Mucosa of rectum (tissue), 2 donors: ENCODE measurements around the gene ALMS1.

ENCODE experiments used
- H3K27ac ChIP-seq, 2 donors: one replicate each; pipeline ENCODE4 v1.7.0; 2013; ENCODE audit warnings: inconsistent platforms in 2 of 2, low read depth in 2 of 2, low read length in 2 of 2
- H3K27me3 ChIP-seq, 2 donors: one replicate each; pipeline ENCODE4 v1.7.0; 2013; ENCODE audit warnings: low read length in 2 of 2; ENCODE audit not compliant: control insufficient read depth in 2 of 2, insufficient read depth in 2 of 2
- H3K36me3 ChIP-seq, 2 donors: one replicate each; pipeline ENCODE4 v1.7.0; 2013; ENCODE audit warnings: low read length in 2 of 2; ENCODE audit not compliant: control insufficient read depth in 2 of 2, insufficient read depth in 2 of 2
- H3K4me1 ChIP-seq, 2 donors: one replicate each; pipeline ENCODE4 v1.7.0; 2013; ENCODE audit warnings: low read length in 2 of 2, mild to moderate bottlenecking in 1 of 2; ENCODE audit not compliant: control insufficient read depth in 2 of 2, insufficient read depth in 2 of 2
- H3K4me3 ChIP-seq, 2 donors: one replicate each; pipeline ENCODE4 v1.7.0; 2013; ENCODE audit warnings: low read length in 2 of 2
- H3K9ac ChIP-seq, 2 donors: one replicate each; pipeline ENCODE4 v1.7.0; 2013; ENCODE audit warnings: low read length in 2 of 2, low read depth in 1 of 2, mild to moderate bottlenecking in 1 of 2
- H3K9me3 ChIP-seq, 2 donors: one replicate each; pipeline ENCODE4 v1.7.0; 2013; ENCODE audit warnings: low read length in 2 of 2; ENCODE audit not compliant: control insufficient read depth in 2 of 2
- donor health status: healthy.
- donor health status: Normal muscosa, but diverticular disease.

Gene ALMS1

GRCh38 chr2:73368781-73369180 lies 16.9 kb upstream of the ALMS1 start:
- Histone ChIP-seq H3K9ac (no peak overlapping the region), H3K9me3 (peaks cover 0 to 3% of the 10 kb centered on the region in 2 donors), H3K27me3 (no peaks in the 10 kb centered on the region), H3K27ac (no peak overlapping the region), H3K4me3 (no peak overlapping the region), H3K36me3 (no peaks in the 10 kb centered on the region), H3K4me1 (no peaks in the 10 kb centered on the region)

GRCh38 chr2:73370348-73370747 lies 15.3 kb upstream of the ALMS1 start:
- peaks cover 0 to 3% of the 10 kb centered on the region in 2 donors for H3K9me3 ChIP-seq
- H3K4me1 ChIP-seq = no peaks in the 10 kb centered on the region
- H3K27me3 ChIP-seq = peaks cover 0 to 4% of the 10 kb centered on the region in 2 donors
- H3K27ac ChIP-seq = no peak overlapping the region
- H3K36me3 ChIP-seq = no peaks in the 10 kb centered on the region
- H3K4me3 ChIP-seq = no peak overlapping the region
- no peak overlapping the region for H3K9ac ChIP-seq

GRCh38 chr2:73373344-73373743 lies 12.3 kb upstream of the ALMS1 start:
- Histone ChIP-seq H3K4me1 (no peaks in the 10 kb centered on the region), H3K27ac (no peak overlapping the region), H3K36me3 (no peaks in the 10 kb centered on the region), H3K4me3 (no peak overlapping the region), H3K9me3 (peaks cover 0 to 2% of the 10 kb centered on the region in 2 donors), H3K27me3 (peaks cover 0 to 4% of the 10 kb centered on the region in 2 donors), H3K9ac (no peak overlapping the region)

DNA sequence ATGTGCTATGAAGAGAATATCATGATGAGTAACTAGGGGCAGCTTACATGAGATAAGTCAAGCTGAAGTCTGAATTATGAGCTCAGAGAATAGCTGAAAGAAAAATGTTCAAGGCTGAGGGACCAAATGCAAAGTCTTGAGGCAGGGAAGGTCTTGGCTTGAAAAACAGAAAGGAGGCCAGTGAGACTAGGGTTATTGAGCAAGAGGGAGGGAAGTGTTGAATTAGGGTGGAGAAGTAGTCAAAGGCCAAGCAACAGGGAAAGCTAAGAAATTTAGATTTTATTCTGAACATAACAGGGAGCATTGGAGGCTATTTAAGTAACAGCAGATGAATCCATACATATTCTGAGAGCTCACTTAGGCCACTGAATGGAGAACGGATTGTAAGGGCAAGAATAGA lies 11.4 kb upstream of the ALMS1 start:
- Histone ChIP-seq H3K27me3 (peaks cover 0 to 4% of the 10 kb centered on the region in 2 donors), H3K4me1 (no peaks in the 10 kb centered on the region), H3K4me3 (no peak overlapping the region), H3K36me3 (no peaks in the 10 kb centered on the region), H3K27ac (no peak overlapping the region), H3K9me3 (peaks cover 0 to 2% of the 10 kb centered on the region in 2 donors), H3K9ac (no peak overlapping the region)

DNA sequence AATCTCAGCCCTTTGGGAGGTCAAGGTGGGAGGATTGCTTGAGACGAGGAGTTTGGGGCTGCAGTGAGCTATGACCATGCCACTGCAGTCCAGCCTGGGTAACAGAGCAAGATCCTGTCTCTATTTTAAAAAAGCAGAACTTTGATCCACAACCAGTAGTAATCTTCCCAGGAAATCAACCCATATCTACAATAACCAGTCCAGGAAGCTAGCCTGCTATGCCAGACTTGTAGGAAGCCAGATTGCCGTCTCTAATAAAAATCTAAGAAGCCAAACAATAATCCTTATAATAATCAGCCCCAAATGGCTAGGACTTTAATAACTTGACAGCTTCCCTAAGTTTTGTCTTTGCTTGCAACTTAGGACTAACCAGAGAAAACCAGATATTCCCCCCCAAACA lies 9.0 kb upstream of the ALMS1 start:
- Histone ChIP-seq H3K4me3 (no peak overlapping the region), H3K4me1 (no peaks in the 10 kb centered on the region), H3K27me3 (peaks cover 4% of the 10 kb centered on the region in 2 donors), H3K9ac (no peak overlapping the region), H3K36me3 (no peaks in the 10 kb centered on the region), H3K27ac (no peak overlapping the region), H3K9me3 (peaks cover 0 to 2% of the 10 kb centered on the region in 2 donors)

DNA sequence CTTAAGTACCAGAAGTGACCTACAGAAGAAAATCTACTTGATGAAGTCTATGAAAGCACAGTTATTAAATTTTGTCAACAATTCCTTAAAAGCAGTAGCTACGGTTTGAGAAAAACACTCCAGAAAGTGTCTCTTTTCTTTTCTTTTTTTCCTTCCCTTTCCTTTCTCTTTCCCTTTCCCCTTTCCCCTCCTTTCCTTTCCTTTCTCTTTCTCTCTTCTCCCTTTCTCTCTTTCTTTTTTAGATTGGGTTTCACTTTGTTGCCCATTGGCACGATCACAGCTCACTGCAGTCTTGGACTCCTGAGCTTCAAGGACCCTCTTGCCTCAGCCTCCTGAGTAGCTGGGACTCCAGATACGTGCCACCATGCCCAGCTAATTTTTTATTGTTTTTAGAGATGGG lies 2.6 kb upstream of the ALMS1 start:
- Histone ChIP-seq H3K27ac (no peak overlapping the region), H3K4me3 (no peak overlapping the region), H3K4me1 (peaks cover 10 to 16% of the 10 kb centered on the region in 2 donors), H3K36me3 (no peaks in the 10 kb centered on the region), H3K27me3 (peaks cover 0 to 4% of the 10 kb centered on the region in 2 donors), H3K9me3 (no peaks in the 10 kb centered on the region), H3K9ac (no peak overlapping the region)

DNA sequence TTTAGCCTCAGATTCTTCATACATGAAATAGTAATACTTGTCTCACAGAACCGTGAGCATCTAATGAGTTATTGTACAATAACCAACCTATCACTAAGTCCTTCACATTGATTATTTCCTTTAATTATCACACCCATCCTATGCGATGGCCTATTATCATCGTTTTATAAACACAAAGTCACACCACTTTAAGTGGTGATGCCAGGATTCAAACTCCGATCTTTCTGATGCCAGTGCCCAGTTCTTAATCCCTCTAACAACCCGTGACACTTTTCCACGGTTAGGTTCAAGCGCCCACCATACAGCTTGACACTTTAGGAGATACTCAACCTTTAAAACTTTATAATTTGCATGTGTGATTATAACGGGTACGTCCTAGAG lies 523 bp upstream of the ALMS1 start:
- H3K27ac ChIP-seq = peak overlapping the region; percentile 94 to 97
- no peaks in the 10 kb centered on the region for H3K36me3 ChIP-seq
- H3K9ac ChIP-seq = peak overlapping the region; percentile 71 to 83
- peaks cover 10 to 16% of the 10 kb centered on the region in 2 donors for H3K4me1 ChIP-seq
- no peaks in the 10 kb centered on the region for H3K9me3 ChIP-seq
- H3K27me3 ChIP-seq = peaks cover 0 to 2% of the 10 kb centered on the region in 2 donors
- H3K4me3 ChIP-seq = peak overlapping the region; percentile 65 to 86

DNA sequence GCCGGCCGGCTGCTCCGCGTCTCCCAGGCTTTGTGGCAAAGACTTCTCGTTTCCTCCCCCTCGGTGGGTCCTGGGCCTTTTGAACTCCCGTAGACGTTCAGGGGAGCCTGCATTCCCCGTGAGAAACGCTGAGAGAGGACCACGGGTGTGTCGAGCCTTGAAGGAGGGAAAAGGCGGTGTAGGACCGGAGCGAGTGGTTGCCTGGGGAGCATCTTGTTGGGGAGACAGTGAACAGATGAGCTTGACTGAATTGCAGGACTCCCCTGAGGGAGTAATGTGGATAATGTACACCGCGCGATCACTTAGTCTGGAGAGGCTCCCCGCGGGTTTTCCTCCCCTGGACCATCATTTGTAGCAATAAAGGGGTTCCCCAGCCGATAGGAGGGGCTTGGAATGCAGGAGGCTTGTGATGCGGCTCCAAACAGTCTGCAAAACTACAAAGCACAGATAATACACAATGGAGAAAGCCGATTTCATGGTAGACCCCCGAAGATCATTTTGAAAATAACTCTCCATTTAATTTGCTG lies 769 bp downstream of the ALMS1 start:
- H3K9me3 ChIP-seq = no peaks in the 10 kb centered on the region
- H3K9ac ChIP-seq = peak overlapping the region; percentile 90 to 94
- H3K36me3 ChIP-seq = no peaks in the 10 kb centered on the region
- peak overlapping the region; percentile 94 to 96 for H3K4me3 ChIP-seq
- H3K27me3 ChIP-seq = no peaks in the 10 kb centered on the region
- H3K4me1 ChIP-seq = peaks cover 10 to 16% of the 10 kb centered on the region in 2 donors
- peak overlapping the region; percentile 94 to 97 for H3K27ac ChIP-seq

- no peak overlapping the region for H3K27ac ChIP-seq
- peaks cover 10 to 16% of the 10 kb centered on the region in 2 donors for H3K4me1 ChIP-seq
- H3K4me3 ChIP-seq = peak overlapping the region; percentile 94 to 96
- no peaks in the 10 kb centered on the region for H3K36me3 ChIP-seq
- H3K27me3 ChIP-seq = no peaks in the 10 kb centered on the region
- H3K9ac ChIP-seq = peak overlapping the region; percentile 90 to 94
- no peaks in the 10 kb centered on the region for H3K9me3 ChIP-seq
These were observed 1.4 kb downstream of the ALMS1 start for GRCh38 chr2:73386894-73387636.

DNA sequence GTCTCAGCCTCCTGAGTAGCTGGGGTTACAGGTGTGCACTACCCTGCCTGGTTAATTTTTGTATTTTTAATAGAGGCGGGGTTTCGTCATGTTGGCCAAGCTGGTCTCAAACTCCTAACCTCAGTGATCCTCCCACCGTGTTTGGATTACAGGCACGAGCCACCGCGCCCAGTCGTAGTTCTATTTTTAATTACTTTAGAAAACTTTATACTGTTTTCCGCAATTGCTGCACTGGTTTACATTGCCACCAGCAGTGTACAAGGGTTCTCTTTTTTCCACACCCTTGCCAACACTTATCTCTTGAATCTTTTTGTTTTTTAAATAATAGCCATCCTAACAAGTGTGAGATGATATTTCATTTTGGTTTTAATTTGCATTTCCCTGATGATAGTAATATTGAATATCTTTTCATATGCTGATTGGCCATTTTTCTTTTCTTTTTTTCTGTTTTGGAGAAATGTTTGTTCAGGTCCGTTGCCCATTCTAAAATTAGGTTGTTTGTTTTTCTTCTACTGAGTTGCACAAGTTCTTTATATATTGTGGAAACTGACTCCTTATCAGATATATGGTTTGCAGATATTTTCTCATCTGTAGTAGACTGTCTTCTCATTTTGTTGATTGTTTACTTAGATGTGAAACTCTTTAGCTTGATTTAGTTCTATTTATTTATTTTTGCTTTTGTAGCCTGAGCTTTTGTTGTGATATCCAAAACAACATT lies 16.9 kb downstream of the ALMS1 start:
- Histone ChIP-seq H3K36me3 (peaks cover 0 to 4% of the 10 kb centered on the region in 2 donors), H3K27ac (no peak overlapping the region), H3K9ac (no peak overlapping the region), H3K9me3 (peaks cover 0 to 4% of the 10 kb centered on the region in 2 donors), H3K4me1 (no peaks in the 10 kb centered on the region), H3K4me3 (no peak overlapping the region), H3K27me3 (no peaks in the 10 kb centered on the region)
